SH-SY5Y (cell line): ENCODE data around the gene ST6GALNAC4.

Experiments
- GATA2 ChIP-seq: IDR thresholded peaks from 2 replicates; pipeline ENCODE4 v1.6.1; 2011; ENCODE audit warnings: mild to moderate bottlenecking, low read depth, low read length
- GATA3 ChIP-seq: IDR thresholded peaks from 2 replicates; pipeline ENCODE4 v1.6.1; 2011; ENCODE audit warnings: low read depth, mild to moderate bottlenecking, low read length, moderate library complexity

DNA sequence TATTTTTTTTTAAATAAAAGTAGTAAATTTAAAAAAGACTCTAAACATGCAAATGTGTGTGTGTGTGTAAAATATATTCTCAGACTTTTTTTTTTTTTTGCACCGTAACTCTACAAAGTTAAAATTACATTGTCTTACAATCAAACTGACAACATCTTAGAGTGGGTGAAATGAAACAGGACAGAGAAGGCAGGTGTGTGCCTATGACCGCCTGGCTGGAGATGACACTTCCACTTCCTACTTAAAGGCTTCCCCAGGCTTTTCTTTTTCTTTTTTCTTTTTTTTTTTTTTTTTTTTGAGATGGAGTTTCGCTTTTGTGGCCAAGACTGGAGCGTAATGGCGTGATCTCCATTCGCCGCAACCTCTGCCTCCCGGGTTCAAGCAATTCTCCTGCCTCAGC lies 36.7 kb downstream of the ST6GALNAC4 start:
- no peak for TF ChIP-seq GATA3
- TF ChIP-seq GATA2, result no peak
